Measurements from ENCODE around the gene UNC93B1.

UNC93B1 gene

DNA sequence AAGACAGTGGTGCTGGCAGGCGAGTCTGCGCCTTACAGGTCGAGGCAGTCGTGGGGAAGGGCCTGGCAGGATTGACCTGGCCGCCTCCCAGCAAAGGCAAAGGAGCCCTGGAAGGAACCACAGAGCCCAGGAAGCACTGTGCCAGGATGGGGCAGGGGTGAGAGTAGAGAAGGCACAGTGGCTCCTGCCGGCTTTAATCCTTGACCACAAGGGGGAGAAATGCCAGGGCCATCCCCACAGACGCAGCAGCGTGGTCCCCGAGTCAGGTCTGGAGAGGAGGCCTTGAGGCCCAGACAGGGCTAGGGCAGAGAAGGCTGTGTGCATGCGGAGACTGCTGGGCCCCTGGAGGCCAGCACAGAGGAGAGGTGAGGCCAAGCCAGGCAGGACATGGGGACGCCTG lies 16.7 kb upstream of the UNC93B1 start:
- no peak for DNase-seq

DNA sequence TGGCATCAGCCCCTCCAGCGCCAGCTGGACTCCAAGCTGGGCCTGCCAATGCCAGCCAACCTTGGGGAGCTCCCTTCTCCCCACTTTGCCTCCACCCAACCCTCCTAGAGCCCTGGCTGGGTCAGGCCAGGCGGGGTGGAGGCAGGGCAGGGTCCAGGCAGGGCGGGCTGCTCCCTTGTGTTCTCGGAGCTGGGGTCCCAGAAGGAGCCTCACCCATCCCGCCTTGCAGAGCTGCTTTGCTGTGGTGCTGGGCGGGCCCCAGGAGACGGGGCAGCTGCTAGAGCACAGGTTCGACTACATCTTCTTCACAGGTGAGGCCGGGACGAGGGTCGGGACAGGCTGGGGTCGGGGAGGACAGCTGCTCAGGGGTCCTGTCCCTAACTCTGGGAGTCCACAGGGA lies 15.6 kb upstream of the UNC93B1 start:
- DNase-seq, result no peak

DNA sequence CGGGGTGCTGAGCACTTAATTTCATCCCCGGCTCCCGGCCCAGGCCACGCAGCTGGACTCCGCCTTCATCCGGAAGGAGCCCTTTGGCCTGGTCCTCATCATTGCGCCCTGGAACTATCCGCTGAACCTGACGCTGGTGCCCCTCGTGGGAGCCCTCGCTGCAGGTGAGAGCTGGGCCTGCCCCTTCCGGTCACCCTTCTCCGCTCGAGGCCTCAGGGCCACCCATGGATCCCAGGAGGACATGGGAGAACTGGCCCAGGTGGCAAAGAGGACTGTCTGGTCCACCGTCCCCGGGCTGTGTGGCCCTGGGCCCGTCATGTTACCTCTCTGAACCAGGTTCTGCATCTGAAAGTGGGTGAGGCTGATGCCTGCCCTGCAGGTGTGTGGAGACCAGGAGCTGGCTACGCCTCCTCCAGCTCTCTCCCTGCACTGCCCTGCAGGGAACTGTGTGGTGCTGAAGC lies 14.9 kb upstream of the UNC93B1 start:
- no peak for DNase-seq

DNA sequence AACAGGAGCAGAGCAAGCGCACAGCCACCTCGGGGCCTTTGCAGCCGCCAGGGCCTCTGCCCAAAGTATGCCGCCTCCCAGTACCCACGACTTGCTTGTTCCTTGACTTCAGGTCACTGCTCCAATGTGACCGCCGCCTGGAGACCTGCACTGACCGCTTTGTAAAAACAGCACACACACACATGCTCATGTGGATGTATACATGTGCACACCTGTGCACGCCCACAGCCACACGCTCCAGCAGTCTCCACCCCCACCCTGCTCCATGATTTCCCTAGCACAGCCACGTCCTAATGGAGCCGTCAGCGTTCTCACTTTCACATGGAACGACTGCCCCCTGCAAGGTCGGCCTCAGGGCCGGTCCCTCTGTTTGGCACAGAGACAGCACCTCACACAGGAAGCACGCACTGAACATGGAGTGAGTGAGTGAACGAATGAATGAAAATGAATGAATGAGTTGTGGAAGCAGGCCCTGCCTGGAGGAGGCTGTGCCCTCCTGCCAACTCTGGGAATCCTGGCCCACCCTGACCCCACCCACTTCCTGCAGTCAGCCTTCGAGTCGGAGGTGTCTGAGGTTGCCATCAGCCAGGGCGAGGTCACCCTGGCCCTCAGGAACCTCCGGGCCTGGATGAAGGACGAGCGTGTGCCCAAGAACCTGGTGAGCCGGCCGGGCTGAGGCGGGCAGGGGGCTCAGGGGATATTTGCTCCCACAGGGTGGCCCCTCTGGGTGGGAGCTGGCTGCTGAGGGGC lies 14.3 kb upstream of the UNC93B1 start:
- no peak for DNase-seq

DNA sequence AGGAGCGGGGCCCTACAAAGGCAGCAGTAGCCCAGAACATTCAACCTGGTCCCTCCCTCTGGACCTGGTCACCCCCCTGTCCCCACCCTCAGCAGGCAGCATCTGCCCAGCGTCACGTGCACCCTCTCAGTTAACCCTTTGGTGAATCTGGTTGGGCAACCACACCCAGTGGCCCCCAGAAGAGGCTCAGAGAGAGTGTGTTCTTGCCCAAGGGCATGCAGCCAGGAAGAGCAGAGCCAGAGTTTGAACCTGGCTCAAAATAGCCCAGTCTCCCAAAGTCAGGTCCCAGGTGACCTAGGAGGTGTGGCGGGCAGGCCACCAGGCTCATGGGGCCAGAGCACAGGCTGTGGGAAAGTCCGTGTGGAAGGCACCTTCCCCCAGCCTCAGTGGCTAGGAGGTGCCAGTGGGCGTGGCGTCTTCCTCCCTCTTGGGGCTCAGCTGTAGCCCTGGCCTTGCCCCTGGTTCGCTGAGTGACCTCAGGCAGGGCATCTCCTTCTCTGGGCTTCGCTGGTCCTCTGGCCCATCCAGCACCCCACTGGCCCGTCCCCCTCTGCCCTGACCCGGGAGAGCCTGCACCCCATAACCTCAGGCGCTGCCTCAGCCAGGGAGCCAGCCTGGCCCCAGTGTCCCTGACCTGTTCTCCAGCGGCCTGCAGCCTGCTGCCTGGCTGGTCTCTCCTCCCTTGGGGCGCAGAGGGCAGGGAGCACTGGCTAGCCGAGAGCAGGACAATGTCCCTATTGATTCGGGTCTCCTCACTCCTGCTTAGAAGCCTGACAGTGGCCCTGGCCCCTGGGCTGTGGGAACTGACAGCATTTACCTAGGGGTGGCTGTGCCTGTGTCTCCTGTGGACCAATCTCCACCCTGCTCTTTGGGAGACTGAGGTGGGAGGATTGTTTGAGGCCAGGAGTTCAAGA lies 13.3 kb upstream of the UNC93B1 start:
- DNase-seq, result no peak

DNA sequence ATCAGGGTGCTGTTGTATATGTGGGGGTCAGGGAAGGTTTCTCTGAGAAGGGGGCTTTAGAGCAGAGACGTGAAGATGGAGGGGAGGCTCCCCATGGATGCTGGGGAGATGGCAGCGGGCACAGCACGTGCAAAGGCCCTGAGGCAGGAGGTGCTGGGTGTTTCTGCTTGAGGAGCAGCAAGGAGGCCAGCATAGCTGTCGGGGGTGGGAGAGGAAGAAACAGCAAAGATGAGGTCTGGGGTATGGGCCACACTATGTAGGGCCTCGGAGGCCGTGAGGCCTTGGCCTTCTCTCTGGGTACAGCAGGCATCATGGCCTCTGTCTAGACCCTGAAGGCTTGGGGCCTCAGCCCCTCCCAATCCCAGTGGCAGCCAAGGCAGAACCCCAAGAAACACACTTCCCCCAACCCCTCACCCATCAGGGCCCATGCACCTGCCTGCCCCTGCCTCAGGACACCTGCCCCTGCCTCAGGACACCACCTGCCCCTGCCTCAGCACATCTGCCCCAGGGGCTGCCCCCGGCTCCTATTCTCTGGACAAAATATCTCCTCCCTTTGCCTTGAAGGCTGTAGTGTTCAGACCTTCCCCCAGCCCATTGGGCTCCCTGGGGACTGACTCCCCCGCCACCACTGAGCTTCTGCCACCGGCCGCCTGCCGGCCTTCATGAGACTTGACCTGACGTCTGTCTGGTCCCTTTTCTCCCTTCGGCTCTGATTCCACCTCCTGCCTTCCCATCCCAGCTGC lies 12.4 kb upstream of the UNC93B1 start:
- DNase-seq, result no peak

DNA sequence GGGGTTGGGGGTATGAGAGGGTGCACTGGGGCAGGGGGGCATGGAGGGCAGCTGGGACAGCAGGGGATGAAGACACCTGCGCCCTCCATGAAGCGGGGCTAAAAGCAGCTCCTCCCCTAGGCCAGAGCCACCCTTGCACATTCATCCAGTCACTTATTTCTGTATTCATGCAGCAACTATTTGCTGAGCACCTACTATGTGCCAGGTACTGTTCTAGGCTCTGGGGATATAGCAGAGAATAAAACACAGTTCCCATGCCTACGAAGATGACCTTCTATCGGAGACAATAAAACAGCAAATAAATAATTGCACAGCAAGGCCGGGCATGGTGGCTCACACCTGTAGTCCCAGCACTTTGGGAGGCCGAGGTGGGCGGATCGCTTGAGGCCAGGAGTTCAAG lies 11.6 kb upstream of the UNC93B1 start:
- no peak for DNase-seq

DNA sequence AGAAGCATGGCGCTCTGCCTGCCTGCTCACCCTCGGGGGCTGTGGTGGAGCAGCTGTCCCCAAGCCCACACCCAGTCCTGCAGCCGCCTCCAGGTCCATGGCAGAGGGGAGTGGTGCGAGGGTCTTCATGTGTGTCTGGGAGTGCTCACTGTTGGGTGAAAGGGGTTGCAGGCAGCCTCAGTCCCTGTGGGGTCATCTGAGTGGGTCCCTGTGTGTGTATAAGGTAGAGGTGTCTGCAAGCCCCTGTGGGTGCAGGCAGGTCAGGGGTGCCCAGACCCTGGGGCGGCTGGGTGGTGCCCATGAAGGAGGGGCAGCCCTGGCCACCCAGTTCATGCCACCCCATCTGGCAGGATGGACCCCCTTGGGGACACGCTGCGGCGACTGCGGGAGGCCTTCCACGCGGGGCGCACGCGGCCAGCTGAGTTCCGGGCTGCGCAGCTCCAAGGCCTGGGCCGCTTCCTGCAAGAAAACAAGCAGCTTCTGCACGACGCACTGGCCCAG lies 11.1 kb upstream of the UNC93B1 start:
- DNase-seq, result no peak

DNA sequence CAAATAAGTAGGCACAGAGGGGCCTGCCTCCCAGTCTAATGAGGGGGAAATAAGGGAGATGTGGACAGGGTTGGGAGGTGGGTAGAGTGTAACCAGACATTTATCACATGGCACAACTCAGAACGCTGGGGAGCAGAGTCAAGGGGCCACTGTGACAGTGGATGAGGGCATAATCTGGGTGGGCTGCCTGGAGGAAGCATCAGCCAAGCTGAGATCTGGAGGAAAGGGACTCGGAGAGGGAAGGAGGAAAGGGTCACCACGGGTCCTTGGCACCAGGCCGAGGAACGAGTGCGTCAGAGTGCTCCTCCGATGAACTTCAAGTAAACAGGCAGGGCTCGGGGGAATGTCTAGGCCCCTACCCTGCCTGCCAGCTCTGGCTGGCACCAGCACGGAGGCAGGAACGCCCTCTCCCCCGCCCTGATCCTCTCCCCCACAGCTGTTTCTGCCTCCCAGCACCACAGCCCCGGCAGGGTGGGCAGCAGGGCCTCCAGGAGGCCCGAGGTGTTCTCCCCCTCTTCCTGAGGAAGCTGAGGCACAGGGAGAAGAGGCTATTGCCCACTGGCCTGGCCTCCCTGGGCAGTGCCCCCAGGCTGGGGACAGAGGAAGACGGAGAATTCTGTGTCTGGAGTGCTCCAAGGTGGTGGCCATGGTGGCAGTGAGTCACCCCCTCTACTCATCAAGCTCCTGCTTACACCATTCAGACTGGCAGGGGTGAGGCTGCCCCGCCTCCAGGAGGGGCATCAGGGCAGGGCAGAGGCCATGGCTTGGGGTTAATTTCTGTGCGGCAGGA lies 10.5 kb upstream of the UNC93B1 start:
- DNase-seq, result no peak

DNA sequence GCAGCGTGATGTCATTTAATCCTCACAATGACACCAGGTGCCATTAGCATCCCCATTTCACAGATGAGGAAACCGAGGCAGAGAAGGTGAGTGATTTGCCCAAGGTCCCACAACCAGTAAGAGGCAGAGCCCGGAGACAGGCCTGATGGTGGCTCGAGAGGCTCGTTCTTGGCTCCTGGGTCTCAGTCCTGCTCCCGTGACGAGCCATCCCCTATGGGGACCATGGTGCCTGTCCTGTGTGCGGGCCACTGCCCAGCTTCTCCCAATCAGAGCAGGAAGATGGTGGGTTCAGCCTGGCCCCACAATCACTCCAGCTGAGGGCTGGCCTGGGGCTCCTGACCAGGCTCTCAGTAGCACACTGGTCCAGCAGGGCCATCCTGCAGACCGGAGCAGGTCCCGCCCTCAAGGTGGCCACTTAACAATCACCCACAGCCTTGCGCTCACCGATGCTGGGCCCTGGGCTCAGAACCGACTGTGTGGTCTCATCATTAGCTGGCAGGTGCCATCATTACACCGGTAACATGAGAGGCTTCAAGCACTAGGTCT lies 9.8 kb upstream of the UNC93B1 start:
- DNase-seq, result no peak

DNA sequence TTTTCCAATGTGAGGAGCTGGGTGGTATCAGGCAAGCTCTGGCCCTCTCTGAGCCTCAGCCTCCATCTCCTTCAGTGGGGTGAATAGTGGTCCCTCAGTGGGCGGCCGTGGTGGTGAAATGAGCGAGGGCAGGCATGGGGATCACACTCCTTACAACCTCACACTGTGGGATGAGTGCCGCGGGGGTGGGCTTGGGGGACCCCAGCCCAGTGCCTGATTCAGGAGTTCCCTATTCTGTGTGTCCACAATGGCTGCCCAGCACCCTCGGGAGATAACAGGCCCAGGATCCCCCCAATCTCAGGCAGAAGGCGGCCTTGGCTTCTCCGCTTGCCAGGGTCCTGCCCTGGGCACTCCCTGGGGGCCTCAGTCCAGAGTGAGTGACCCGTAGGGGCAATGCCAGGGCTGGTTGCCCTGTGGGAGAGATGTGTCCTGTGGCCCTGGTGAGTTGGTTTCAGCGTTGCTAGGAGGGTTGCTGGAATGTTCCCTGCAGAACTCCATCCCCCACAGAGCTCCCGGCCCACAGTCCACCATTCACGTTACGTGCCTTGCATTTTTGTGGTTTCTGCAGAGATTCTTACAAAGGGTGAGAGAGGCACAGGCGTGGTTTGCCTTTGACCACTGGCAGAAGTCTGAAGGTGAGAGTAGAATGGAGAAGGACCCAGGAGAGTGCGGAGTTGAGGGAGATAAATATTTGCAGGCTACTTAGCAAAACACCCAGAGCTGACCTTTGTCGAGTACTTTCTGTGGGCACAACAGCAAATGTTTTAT lies 9.1 kb upstream of the UNC93B1 start:
- DNase-seq, result no peak

DNA sequence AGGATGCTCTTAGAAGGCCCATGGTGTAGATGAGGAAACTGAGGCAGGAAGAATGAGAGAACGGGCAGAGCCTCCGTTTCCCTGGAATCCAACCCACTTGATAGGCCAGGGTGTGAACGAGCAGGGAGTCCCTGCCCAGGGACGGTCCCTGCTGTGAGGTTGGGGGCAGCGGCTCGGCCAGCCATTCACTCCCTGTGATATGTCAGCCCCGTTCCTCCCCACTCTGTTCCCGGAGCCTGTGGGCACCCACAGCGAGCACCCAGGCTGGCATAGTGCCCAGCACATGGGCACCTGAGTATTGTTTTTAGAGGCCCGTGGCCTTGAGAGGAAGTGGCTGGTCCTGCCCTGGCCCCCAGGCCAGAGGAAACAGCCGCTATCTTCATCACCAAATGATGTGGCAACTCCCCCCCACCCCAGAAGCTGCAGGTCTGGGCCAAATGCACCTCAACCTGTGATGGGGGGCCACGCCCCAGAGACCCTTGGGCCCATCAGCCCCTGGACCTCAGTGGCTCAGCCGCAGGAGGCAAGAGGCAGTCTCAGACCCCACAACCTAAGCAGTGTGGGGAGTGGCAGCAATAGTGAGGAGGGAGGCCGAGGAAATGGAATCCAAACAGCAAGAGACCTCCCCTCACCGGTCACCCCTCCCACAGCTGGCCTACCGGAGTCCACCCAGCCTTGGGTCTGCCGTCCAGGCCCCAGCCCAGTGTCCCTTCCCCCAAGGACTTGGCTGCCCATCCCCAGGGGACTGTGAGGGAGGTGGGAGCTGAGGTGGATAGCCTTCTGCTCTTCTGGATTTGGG lies 8.3 kb upstream of the UNC93B1 start:
- no peak for DNase-seq

DNA sequence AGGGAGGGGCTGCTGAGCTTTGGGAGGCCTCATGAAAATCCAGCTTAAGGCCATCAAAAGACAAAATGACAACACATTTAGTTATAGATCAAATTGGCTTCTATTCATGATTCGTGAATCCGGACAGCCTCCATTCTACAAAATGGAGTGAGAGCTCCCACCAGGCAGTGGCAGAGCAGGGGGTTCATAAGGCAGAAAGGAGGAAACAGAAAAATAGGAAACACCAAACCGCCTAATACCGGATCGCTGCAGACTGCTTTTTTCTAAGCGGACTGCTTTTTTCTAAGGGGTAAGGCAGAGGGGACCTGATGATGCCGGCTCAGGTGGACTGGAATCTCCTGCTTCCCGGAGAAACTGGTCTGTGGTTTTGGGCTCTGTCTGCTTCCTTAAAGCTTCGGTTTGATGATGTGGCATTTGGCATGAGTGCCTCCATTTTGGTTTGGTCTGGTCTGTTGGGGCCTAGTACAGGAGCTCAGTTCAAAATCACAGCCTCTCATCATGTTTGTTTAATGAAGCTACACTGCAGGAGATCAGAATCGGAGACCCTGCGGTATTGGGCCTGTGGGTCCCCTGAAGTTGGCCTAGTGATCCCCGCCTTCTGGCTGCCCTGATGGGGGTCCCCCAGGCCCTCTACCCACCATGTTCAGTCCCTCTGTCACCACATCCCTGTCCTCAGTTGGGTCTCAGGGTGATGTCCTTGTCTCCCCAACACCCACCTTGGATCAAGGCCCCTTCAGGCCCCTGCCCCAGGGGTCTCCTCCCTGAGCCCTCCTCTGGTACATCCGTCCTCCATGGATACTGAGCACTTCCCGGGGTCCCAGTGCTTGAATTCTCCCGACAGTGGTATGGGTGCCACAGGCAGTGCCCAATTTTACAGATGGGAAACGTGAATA lies 7.4 kb upstream of the UNC93B1 start:
- DNase-seq, result no peak

DNA sequence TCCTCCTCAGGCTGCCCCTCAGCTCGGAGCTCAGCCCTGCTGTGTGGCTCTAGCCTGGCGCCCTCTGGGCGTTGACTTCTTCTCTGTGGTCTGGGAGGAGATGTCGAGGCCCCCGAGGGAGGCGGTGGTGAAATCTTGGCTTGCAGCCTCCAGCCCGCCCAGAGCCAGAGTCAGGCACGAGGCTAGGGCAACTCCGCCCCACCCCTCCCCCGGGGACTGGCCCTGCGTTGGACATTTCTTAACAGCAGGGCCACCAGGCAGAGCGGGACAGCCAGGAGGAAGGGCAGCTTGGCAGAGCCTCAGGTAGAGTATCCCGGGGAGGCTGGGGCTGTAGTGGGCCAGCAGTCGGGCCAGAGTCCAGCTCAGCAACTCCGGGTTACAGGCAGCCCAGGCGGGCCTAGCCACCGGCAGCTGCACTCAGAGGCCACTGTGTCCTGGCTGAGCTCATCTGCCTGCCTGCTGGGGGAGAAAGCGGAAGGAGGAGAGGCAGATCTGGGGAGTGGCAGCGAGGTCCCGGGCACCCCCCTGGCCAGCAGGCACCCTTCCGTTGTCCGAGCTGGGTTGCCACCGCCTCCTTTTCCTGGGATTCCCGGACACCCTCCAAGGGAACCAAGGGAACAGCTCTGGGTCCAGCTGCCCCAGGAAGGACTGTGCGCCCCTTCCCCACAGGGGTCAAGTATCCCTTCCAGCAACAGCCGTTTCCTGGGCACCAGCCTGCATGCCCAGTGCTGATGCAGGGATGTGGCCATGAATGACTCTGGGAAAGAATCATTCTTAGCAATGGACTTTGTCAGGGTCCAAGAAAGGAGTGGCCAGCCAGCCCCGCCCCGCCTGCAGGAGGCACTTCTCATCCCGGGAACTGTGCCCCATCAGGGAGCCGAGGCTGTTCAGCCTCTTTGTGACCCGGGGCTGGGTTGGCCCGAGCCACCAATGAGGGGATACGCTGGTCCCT lies 6.5 kb upstream of the UNC93B1 start, which contains the start of gene ALDH3B1:
Gene ALDH3B1, plus strand, starts transcription at position 238 of the 952 bp plus-strand sequence. CDS start 4,971 bp downstream, outside the sequence.
- DNase-seq, result no peak

DNA sequence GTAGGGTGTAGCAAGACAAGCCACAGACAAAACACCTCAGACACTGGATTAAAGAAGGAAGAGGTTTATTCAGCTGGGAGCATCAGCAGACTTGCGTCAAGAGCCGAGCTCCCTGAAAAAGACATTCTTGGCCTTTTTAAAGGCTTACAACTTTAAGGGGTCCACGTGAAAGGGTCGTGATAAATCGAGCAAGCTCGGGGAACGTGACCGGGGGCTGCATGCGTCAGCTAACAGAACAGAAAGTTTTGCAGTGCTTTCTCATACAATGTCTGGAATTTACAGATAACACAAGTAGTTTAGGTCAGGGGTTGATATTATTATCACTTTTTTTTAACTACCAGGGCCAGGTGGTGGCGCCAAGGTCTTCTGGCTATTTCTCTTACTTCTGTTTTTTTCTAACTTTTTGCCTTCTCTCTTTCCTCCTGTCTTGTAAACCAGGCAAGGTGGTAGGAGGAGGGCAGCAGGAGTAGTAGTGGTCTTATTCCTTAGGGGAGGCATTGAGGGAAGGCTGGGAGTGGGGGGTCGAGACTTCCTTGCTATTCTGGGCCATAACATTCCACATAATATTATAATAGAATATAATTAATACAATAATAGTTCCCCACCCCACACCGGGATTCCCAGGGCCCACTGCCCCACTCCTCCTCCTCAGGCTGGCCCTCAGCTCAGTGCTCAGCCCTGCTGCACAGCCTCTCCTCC lies 5.6 kb upstream of the UNC93B1 start:
- DNase-seq, result no peak

DNA sequence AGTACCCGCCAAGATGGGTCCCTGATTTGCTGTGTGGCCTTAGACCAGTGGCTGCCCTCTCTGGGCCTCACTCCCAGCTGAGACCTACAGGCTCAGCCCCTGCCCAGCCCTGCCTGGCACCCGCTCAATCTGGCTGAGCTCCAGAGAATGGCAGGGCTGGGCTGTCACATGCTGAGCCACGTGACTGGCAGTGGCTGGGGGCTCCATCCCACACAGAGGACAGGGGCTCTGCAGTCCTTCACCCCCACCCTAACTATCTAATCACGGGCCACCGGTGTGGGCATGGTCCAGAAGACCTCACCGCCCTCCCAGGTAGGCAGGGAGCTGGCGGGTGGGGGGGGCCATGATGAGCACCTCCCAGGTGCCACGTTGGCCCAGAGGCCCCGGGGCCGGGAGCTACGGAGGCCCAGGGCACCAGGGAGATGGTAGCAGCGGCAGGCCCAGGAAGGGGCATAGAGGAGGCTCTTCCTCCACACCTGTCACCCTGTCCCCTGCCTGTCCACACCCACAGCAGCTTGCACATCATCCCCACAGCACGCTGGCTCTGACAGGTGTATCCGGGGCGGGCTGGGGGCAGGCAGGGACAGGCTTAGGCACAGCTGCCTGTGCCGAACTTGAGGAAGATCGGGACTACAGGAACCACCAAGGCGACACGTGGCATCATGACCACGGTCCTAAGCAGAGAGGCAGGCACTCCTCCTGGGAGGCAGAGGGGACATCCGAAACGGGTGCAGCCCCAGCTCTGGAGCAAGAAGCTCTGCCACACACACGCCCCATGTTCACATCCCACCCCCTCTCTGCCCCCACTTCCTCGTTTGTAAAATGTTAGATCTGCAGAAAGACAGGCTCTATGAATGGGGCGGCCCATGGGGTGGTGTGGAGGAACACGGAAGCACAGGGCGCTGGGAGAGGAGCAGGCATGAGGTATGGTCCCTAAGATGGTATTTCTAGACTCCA lies 4.8 kb upstream of the UNC93B1 start:
- DNase-seq, result no peak
